Lower lobe of right lung (tissue), 2 donors: ENCODE measurements around the gene CGB3. TPM values are rescaled to one million over a fixed set of nuclear protein-coding genes. Genes with fewer than 3 reads are reported as not detected.

ENCODE experiments used
- ATAC-seq, 2 donors: fragments of 200-7000 bp; cut with Tn5 transposase; one replicate each; pipeline ENCODE4 v1.9.1; 2020 to 2022; ENCODE audit warnings: mild to moderate bottlenecking in 2 of 2, moderate library complexity in 2 of 2
- DNase-seq: peaks from one replicate; pipeline ENCODE4 v3.0.0-alpha.2; 2020
- H3K27ac ChIP-seq: fragments of 200-600 bp; one replicate; pipeline ENCODE4 v1.8.0; 2022
- H3K27me3 ChIP-seq: fragments of 200-600 bp; one replicate; pipeline ENCODE4 v1.8.0; 2022; ENCODE audit warnings: low read depth
- H3K36me3 ChIP-seq: fragments of 200-600 bp; one replicate; pipeline ENCODE4 v1.8.0; 2022; ENCODE audit warnings: mild to moderate bottlenecking
- H3K4me1 ChIP-seq: fragments of 200-600 bp; one replicate; pipeline ENCODE4 v1.8.0; 2022
- H3K4me3 ChIP-seq: fragments of 200-600 bp; one replicate; pipeline ENCODE4 v1.8.0; 2022; ENCODE audit warnings: mild to moderate bottlenecking
- H3K9me3 ChIP-seq: fragments of 200-600 bp; one replicate; pipeline ENCODE4 v1.8.0; 2022
- intact Hi-C: fragments of 100-400 bp; cut with DNase I; formaldehyde crosslinking; loops from one replicate; pipeline ENCODE4 v1.11.0; 2022
- microRNA-seq: library from miRNA; unstranded; fragments of <30 nt; microRNA quantifications from one replicate; pipeline ENCODE4 v1.2.0, GENCODE V29; 2020; ENCODE audit warnings: borderline number of aligned reads
- total RNA-seq: library from RNA; stranded (reverse); fragmentation: NEBNext Ultra II Directional; extraction: Animal tissue kit (Norgen Biotek cat#: 25700); gene quantifications from one replicate; pipeline ENCODE4 v1.2.1, GENCODE V29; 2021
- TF ChIP-seq, protein P1 (sequence below): fragments of 200-600 bp; IDR thresholded peaks from one replicate; pipeline ENCODE4 v1.8.0; 2022; ENCODE audit warnings: antibody characterized with exemption, mild to moderate bottlenecking
- donor health status: DM: no; HTN: yes; CAD: no; lungs with severe emphysema.

Gene CGB3
- total RNA-seq, 1 donor from 2014 or later: not detected

DNA sequence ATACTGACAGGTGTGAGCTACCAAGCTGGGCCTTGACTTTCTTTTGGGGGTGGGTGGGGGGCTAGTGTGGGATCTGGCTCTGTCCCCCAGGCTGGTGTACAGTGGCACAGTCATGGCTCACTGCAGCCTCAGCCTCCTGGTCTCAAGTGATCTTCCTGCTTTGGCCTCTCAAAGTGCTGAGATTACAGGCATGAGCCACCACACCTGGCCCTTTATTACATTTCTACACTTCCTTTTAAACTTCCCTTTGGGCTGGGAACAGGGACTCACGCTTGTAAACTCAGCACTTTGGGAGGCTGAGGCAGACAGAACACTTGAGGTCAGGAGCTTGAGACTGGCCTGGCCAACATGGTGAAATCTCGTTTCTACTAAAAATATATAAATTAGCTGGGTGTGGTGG lies 47.1 kb downstream of the CGB3 start:
- ATAC-seq: no peak
- peaks cover 63% of the 10 kb centered on the region for H3K36me3 ChIP-seq
- no peak for DNase-seq
- H3K9me3 ChIP-seq: no peaks in the 10 kb centered on the region
- intact Hi-C loops: no loop called here
- H3K27me3 ChIP-seq: no peaks in the 10 kb centered on the region
- no peak overlapping the region for H3K4me3 ChIP-seq
- H3K4me1 ChIP-seq: peaks cover 6% of the 10 kb centered on the region
- no peak overlapping the region for H3K27ac ChIP-seq
- TF ChIP-seq, protein P1, sequence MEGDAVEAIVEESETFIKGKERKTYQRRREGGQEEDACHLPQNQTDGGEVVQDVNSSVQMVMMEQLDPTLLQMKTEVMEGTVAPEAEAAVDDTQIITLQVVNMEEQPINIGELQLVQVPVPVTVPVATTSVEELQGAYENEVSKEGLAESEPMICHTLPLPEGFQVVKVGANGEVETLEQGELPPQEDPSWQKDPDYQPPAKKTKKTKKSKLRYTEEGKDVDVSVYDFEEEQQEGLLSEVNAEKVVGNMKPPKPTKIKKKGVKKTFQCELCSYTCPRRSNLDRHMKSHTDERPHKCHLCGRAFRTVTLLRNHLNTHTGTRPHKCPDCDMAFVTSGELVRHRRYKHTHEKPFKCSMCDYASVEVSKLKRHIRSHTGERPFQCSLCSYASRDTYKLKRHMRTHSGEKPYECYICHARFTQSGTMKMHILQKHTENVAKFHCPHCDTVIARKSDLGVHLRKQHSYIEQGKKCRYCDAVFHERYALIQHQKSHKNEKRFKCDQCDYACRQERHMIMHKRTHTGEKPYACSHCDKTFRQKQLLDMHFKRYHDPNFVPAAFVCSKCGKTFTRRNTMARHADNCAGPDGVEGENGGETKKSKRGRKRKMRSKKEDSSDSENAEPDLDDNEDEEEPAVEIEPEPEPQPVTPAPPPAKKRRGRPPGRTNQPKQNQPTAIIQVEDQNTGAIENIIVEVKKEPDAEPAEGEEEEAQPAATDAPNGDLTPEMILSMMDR: no peak

DNA sequence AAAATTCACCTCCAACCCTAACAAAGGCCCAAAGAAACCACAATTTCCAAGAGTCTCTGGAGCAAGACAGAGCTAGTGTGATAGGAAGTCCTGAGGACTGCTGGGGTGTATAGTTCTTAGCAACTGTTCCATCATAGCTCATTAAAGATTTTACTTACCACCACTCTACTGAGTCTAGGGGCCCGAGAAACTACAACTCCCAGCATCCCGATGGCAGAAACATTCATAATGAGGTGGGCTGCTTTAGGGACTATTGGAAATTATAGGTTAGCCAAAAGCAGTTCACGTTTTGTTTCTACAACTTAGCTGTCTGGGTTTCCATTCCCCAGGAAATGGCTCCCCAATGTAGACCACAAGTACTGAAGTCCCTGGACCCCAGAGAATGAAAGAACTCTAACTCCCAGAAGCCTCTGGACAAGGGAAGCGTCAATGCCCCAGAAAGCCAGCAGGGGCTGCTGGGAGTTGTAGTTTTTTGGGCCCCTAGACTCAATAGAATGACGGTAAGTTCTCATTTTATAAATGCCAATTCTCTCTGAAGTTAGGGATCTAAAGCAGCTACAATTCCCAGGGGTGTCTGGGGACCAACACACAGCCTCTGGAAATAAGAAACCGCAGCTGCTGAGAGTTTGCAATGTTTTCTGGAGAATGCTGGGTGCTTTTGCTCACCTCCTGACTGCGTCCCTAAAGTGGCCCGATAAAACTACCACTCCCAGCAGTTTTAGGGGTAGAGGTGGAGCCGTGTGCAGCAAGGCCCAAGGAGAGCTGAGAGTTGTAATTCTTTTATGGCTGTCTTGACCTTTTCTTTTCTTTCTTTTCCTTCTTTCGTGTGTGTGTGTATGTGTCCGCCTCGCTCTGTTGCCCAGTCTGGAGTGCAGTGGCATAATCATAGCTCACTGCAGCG lies 47.9 kb downstream of the CGB3 start:
- no peaks in the 10 kb centered on the region for H3K27me3 ChIP-seq
- ATAC-seq (no peak), DNase-seq (no peak)
- TF ChIP-seq, protein P1: no peak
- no peak overlapping the region for H3K4me3 ChIP-seq
- H3K27ac ChIP-seq: no peak overlapping the region
- H3K4me1 ChIP-seq: peaks cover 6% of the 10 kb centered on the region
- no peaks in the 10 kb centered on the region for H3K9me3 ChIP-seq
- peaks cover 63% of the 10 kb centered on the region for H3K36me3 ChIP-seq
- intact Hi-C loops: no loop called here

Small RNAs within 50 kb of the gene (microRNA-seq; reads per million reads assigned to microRNA genes)
- gene MIR6798: not detected

Other genes starting within 250 kb of the CGB3 start
- 60.7 TPM for gene BCAT2, start 213.3 kb downstream of the CGB3 start, total RNA-seq
- 22.7 TPM for gene HSD17B14, start 187.8 kb downstream of the CGB3 start, total RNA-seq
- 21.2 TPM for gene PLEKHA4, start 155.7 kb downstream of the CGB3 start, total RNA-seq
- 80.4 TPM for gene PPP1R15A, start 151.9 kb downstream of the CGB3 start, total RNA-seq
- gene TULP2, start 125.6 kb downstream of the CGB3 start, total RNA-seq: not detected
- gene NUCB1, start 124.0 kb downstream of the CGB3 start, total RNA-seq: 310 TPM
- 1.9 TPM for gene DHDH, start 90.6 kb downstream of the CGB3 start, total RNA-seq
- gene BAX, start 69.5 kb downstream of the CGB3 start, total RNA-seq: 142 TPM
- 9,799 TPM for gene FTL, start 59.0 kb downstream of the CGB3 start, total RNA-seq
- 24.8 TPM for gene GYS1, start 31.0 kb downstream of the CGB3 start, total RNA-seq
- 45.3 TPM for gene RUVBL2, start 30.4 kb downstream of the CGB3 start, total RNA-seq
- not detected for gene LHB, start 7.2 kb downstream of the CGB3 start, total RNA-seq
- gene CGB2, start 7.6 kb upstream of the CGB3 start, total RNA-seq: not detected
- gene CGB1, start 12.6 kb upstream of the CGB3 start, total RNA-seq: not detected
- gene CGB5, start 19.5 kb upstream of the CGB3 start, total RNA-seq: not detected
- gene CGB8, start 24.8 kb upstream of the CGB3 start, total RNA-seq: not detected
- 0.77 TPM for gene CGB7, start 33.4 kb upstream of the CGB3 start, total RNA-seq
- 3.1 TPM for gene NTF4, start 40.5 kb upstream of the CGB3 start, total RNA-seq
- gene KCNA7, start 48.4 kb upstream of the CGB3 start, total RNA-seq: not detected
- 203 TPM for gene SNRNP70, start 61.1 kb upstream of the CGB3 start, total RNA-seq
- 10.6 TPM for gene LIN7B, start 90.0 kb upstream of the CGB3 start, total RNA-seq
- 1.4 TPM for gene C19orf73, start 94.8 kb upstream of the CGB3 start, total RNA-seq
- gene PPFIA3, start 95.2 kb upstream of the CGB3 start, total RNA-seq: 4.3 TPM
- gene HRC, start 131.1 kb upstream of the CGB3 start, total RNA-seq: 1.8 TPM
- gene TRPM4, start 133.5 kb upstream of the CGB3 start, total RNA-seq: 51.6 TPM